ENCODE data around the gene PLXNA4.

PLXNA4 gene

DNA sequence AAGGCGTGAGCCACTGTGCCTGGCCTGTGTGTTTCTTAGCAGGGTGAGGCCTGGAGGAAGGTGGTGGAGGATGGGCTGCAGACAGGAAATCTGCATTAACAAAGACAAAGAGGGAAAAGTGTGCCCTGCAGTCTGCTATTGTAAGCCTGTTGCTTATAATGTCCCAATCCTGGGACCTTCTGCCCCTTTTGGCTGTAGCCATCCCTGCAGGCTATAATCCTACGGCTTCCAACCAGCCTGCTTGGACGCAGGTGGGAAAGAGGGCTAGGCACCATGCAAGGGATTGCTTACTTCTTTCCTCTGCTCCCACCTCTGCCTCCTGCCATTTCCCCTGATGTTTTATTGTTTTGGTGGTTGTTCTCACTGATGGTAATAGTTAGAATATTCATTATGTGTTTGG lies 434.3 kb downstream of the PLXNA4 start:
- no peaks in the 10 kb centered on the region for H3K27me3 ChIP-seq (ENCODE audit: control insufficient read depth, insufficient read depth, low read length, poor library complexity, severe bottlenecking)
- WGBS, 2 experiments = 73 to 83% methylated on average over 3 of the region's 3 CpGs
- peaks cover 19% of the 10 kb centered on the region for H3K4me1 ChIP-seq (ENCODE audit: control insufficient read depth, insufficient read depth, low read length)
- H3K27ac ChIP-seq (ENCODE audit: insufficient read depth, low read depth, low read length, poor library complexity, severe bottlenecking) = no peak overlapping the region
- H3K9me3 ChIP-seq (ENCODE audit: control insufficient read depth, low read length) = no peaks in the 10 kb centered on the region
- no peak overlapping the region for H3K4me3 ChIP-seq (ENCODE audit: insufficient read depth, low read depth, low read length)
- H3K36me3 ChIP-seq (ENCODE audit: control insufficient read depth, insufficient read depth, low read length) = no peaks in the 10 kb centered on the region

DNA sequence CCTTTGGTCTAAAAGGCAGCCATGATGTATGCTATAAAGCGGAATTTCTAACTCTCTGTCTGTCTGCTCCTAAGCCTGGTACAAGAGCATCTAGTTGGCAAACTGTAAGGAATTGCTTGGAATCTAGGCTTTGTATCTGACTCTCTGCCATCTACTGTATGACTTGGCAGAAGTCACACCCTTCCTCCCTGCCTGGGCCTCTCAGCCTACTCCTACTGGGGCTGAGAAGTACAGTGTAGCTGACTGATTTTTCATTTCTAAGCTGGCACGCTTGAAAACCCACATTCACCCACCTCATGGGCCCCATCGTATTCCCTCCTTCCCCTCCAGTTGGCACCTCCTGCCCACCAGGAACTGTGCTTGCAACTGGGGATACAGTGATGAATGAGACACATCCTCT lies 435.2 kb downstream of the PLXNA4 start:
- WGBS, 2 experiments = 95 to 98% methylated on average over 3 of the region's 3 CpGs
- no peaks in the 10 kb centered on the region for H3K9me3 ChIP-seq (ENCODE audit: control insufficient read depth, low read length)
- H3K27me3 ChIP-seq (ENCODE audit: control insufficient read depth, insufficient read depth, low read length, poor library complexity, severe bottlenecking) = no peaks in the 10 kb centered on the region
- no peaks in the 10 kb centered on the region for H3K36me3 ChIP-seq (ENCODE audit: control insufficient read depth, insufficient read depth, low read length)
- no peak overlapping the region for H3K4me3 ChIP-seq (ENCODE audit: insufficient read depth, low read depth, low read length)
- peaks cover 19% of the 10 kb centered on the region for H3K4me1 ChIP-seq (ENCODE audit: control insufficient read depth, insufficient read depth, low read length)
- H3K27ac ChIP-seq (ENCODE audit: insufficient read depth, low read depth, low read length, poor library complexity, severe bottlenecking) = no peak overlapping the region

- Histone ChIP-seq H3K36me3 (ENCODE audit: control insufficient read depth, insufficient read depth, low read length) (no peaks in the 10 kb centered on the region), H3K27me3 (ENCODE audit: control insufficient read depth, insufficient read depth, low read length, poor library complexity, severe bottlenecking) (no peaks in the 10 kb centered on the region), H3K27ac (ENCODE audit: insufficient read depth, low read depth, low read length, poor library complexity, severe bottlenecking) (no peak overlapping the region), H3K4me3 (ENCODE audit: insufficient read depth, low read depth, low read length) (no peak overlapping the region), H3K9me3 (ENCODE audit: control insufficient read depth, low read length) (no peaks in the 10 kb centered on the region), H3K4me1 (ENCODE audit: control insufficient read depth, insufficient read depth, low read length) (peaks cover 19% of the 10 kb centered on the region)
- 86 to 95% methylated on average over 5 of the region's 5 CpGs for WGBS, 2 experiments
Measured at GRCh38 chr7:132140341-132140740, 435.9 kb downstream of the PLXNA4 start.

DNA sequence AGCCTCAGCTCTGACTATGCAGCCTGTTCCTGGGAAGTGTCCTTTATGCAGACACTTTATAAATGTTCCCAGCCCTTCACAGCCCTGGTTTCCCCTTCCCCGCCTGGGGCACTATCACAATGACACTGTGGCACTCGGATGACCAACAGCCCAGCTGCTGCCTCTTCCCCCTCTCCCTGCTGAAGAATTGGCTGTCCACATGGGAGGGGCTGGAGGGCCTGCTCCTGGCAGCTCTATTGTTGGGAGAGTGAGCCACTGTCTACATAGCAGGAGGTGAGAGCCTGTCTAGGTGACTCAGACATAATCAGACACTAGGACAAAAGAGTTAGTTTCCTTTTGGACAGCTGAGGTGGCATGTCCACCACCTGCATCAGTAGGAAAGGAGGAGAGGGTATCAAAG lies 437.5 kb downstream of the PLXNA4 start:
- Histone ChIP-seq H3K27ac (ENCODE audit: insufficient read depth, low read depth, low read length, poor library complexity, severe bottlenecking) (no peak overlapping the region), H3K4me3 (ENCODE audit: insufficient read depth, low read depth, low read length) (no peak overlapping the region), H3K9me3 (ENCODE audit: control insufficient read depth, low read length) (no peaks in the 10 kb centered on the region), H3K27me3 (ENCODE audit: control insufficient read depth, insufficient read depth, low read length, poor library complexity, severe bottlenecking) (no peaks in the 10 kb centered on the region), H3K36me3 (ENCODE audit: control insufficient read depth, insufficient read depth, low read length) (no peaks in the 10 kb centered on the region), H3K4me1 (ENCODE audit: control insufficient read depth, insufficient read depth, low read length) (peaks cover 19% of the 10 kb centered on the region)
- WGBS, 2 experiments = 56 to 70% methylated on average over 2 of the region's 2 CpGs

DNA sequence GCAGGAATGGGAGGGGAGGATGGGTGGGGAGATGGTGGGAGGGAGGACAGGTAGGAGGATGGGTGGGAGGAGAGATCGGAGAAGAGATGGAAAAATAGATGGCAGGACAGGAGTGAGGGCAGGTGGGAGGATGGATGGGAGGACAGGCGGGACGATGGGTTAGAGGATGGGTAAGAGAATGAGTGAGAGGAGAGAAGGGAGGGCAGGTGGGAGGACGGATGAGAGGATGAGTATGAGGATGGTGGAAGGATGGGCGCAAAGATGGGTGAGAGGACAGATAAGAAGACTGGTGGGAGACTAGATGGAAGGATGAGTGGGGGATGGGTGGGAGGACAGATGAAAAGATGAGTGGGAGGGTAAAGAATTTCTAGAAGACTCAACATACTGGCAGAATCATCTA lies 438.6 kb downstream of the PLXNA4 start:
- H3K36me3 ChIP-seq (ENCODE audit: control insufficient read depth, insufficient read depth, low read length) = no peaks in the 10 kb centered on the region
- H3K9me3 ChIP-seq (ENCODE audit: control insufficient read depth, low read length) = no peaks in the 10 kb centered on the region
- no peak overlapping the region for H3K27ac ChIP-seq (ENCODE audit: insufficient read depth, low read depth, low read length, poor library complexity, severe bottlenecking)
- H3K27me3 ChIP-seq (ENCODE audit: control insufficient read depth, insufficient read depth, low read length, poor library complexity, severe bottlenecking) = no peaks in the 10 kb centered on the region
- H3K4me3 ChIP-seq (ENCODE audit: insufficient read depth, low read depth, low read length) = no peak overlapping the region
- H3K4me1 ChIP-seq (ENCODE audit: control insufficient read depth, insufficient read depth, low read length) = peaks cover 18% of the 10 kb centered on the region
- 91 to 95% methylated on average over 5 of the region's 5 CpGs for WGBS, 2 experiments

- Histone ChIP-seq H3K36me3 (ENCODE audit: control insufficient read depth, insufficient read depth, low read length) (no peaks in the 10 kb centered on the region), H3K4me1 (ENCODE audit: control insufficient read depth, insufficient read depth, low read length) (peaks cover 15% of the 10 kb centered on the region), H3K27me3 (ENCODE audit: control insufficient read depth, insufficient read depth, low read length, poor library complexity, severe bottlenecking) (no peaks in the 10 kb centered on the region), H3K27ac (ENCODE audit: insufficient read depth, low read depth, low read length, poor library complexity, severe bottlenecking) (no peak overlapping the region), H3K4me3 (ENCODE audit: insufficient read depth, low read depth, low read length) (no peak overlapping the region), H3K9me3 (ENCODE audit: control insufficient read depth, low read length) (no peaks in the 10 kb centered on the region)
- 88 to 90% methylated on average over 8 of the region's 8 CpGs for WGBS, 2 experiments
Measured at GRCh38 chr7:132135746-132136385, 440.4 kb downstream of the PLXNA4 start.

DNA sequence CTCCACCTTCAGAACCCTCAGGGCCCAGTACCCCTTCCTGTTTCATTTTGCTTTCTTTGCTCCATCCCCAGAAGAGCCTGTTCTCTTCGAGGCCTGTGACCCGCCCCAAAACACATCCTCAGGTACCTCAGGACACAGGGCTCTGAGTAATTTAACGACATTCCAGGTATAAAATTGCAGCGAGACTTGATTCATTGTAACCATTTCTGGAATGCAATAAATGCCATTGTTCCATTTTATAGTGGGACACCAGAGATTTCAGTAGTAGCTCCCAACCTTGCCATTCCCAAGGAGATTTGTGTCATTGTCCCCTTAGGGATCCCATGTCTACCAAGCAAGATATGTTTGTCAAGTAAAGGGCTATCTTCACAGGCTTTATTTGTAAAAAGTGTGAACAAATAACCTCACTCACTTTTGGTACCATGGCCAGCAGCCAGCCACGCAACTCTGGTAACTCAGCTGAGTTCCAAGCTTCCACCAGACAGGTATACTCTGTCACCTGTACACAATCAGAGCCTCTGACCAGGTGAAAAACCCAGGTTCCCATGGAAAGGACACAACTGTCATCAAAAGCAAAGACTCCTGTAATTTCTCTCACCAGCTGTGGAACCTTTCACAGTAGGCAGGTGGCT lies 441.3 kb downstream of the PLXNA4 start:
- Histone ChIP-seq H3K4me1 (ENCODE audit: control insufficient read depth, insufficient read depth, low read length) (peaks cover 8% of the 10 kb centered on the region), H3K4me3 (ENCODE audit: insufficient read depth, low read depth, low read length) (no peak overlapping the region), H3K36me3 (ENCODE audit: control insufficient read depth, insufficient read depth, low read length) (no peaks in the 10 kb centered on the region), H3K27ac (ENCODE audit: insufficient read depth, low read depth, low read length, poor library complexity, severe bottlenecking) (no peak overlapping the region), H3K9me3 (ENCODE audit: control insufficient read depth, low read length) (no peaks in the 10 kb centered on the region), H3K27me3 (ENCODE audit: control insufficient read depth, insufficient read depth, low read length, poor library complexity, severe bottlenecking) (no peaks in the 10 kb centered on the region)
- WGBS, 2 experiments = 82 to 88% methylated on average over 5 of the region's 5 CpGs

GRCh38 chr7:132133501-132133900 lies 442.8 kb downstream of the PLXNA4 start:
- Histone ChIP-seq H3K4me3 (ENCODE audit: insufficient read depth, low read depth, low read length) (no peak overlapping the region), H3K36me3 (ENCODE audit: control insufficient read depth, insufficient read depth, low read length) (no peaks in the 10 kb centered on the region)
- 86 to 94% methylated on average over 6 of the region's 6 CpGs for WGBS, 2 experiments

DNA sequence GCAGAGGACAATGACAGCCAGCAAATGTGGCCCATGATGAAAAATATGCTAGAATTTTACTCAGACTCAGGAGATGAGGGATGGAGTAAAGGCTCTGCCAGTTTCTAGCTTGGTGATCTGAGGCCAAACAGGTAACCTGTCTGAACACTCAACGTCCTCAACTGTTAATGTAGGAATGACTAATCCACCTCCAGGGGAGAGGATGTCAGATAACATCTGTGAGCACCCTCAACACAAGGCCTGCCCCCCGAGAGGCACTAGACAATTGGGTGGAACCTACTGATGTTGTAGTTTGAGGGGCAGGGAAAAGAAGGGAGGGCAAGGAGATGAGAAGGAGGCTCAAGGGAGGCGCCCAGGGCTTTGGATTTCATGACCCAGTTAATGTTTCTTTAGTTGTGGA lies 445.1 kb downstream of the PLXNA4 start:
- no peaks in the 10 kb centered on the region for H3K4me1 ChIP-seq (ENCODE audit: control insufficient read depth, insufficient read depth, low read length)
- no peaks in the 10 kb centered on the region for H3K27me3 ChIP-seq (ENCODE audit: control insufficient read depth, insufficient read depth, low read length, poor library complexity, severe bottlenecking)
- H3K36me3 ChIP-seq (ENCODE audit: control insufficient read depth, insufficient read depth, low read length) = no peaks in the 10 kb centered on the region
- no peak overlapping the region for H3K27ac ChIP-seq (ENCODE audit: insufficient read depth, low read depth, low read length, poor library complexity, severe bottlenecking)
- no peaks in the 10 kb centered on the region for H3K9me3 ChIP-seq (ENCODE audit: control insufficient read depth, low read length)
- H3K4me3 ChIP-seq (ENCODE audit: insufficient read depth, low read depth, low read length) = no peak overlapping the region
- whole genome bisulfite sequencing, 2 experiments = 83 to 85% methylated on average over 3 of the region's 3 CpGs

More at GRCh38 chr7:132133501-132133900, 442.8 kb downstream of the PLXNA4 start:
- Histone ChIP-seq H3K9me3 (ENCODE audit: control insufficient read depth, low read length) (no peaks in the 10 kb centered on the region), H3K27me3 (ENCODE audit: control insufficient read depth, insufficient read depth, low read length, poor library complexity, severe bottlenecking) (no peaks in the 10 kb centered on the region), H3K4me1 (ENCODE audit: control insufficient read depth, insufficient read depth, low read length) (peaks cover 2% of the 10 kb centered on the region), H3K27ac (ENCODE audit: insufficient read depth, low read depth, low read length, poor library complexity, severe bottlenecking) (no peak overlapping the region)

DNA sequence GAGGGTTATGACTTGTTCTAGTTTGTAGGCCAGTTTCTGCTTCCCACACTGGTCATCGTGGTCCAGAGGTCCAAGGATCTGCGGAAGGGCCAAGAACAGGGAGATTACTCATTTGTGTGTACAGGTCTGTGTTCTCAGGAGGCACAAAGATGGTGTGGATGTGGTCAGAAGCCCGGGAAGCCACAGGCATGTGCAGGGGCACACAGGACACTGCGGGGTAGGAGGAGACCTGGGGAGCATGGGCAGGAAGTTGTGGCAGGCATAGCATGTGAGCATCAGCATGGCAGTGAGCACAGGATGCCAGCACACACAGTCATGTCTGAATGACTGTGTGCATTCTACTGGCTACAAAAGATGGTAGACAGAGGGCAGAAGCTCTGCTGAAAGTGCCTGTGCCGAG lies 445.8 kb downstream of the PLXNA4 start:
- Histone ChIP-seq H3K4me1 (ENCODE audit: control insufficient read depth, insufficient read depth, low read length) (no peaks in the 10 kb centered on the region), H3K27me3 (ENCODE audit: control insufficient read depth, insufficient read depth, low read length, poor library complexity, severe bottlenecking) (no peaks in the 10 kb centered on the region), H3K27ac (ENCODE audit: insufficient read depth, low read depth, low read length, poor library complexity, severe bottlenecking) (no peak overlapping the region), H3K9me3 (ENCODE audit: control insufficient read depth, low read length) (no peaks in the 10 kb centered on the region), H3K36me3 (ENCODE audit: control insufficient read depth, insufficient read depth, low read length) (no peaks in the 10 kb centered on the region), H3K4me3 (ENCODE audit: insufficient read depth, low read depth, low read length) (no peak overlapping the region)
- 93 to 96% methylated on average over 5 of the region's 5 CpGs for WGBS, 2 experiments

Measured in ectodermal cell (in vitro differentiated cells).